Small intestine (tissue), 7 donors: ENCODE measurements around the gene PIK3R6. TPM values are rescaled to one million over a fixed set of nuclear protein-coding genes. Genes with fewer than 3 reads are reported as not detected.

Experiments
- DNase-seq, 2 donors: peaks; one replicate each; pipeline versions ENCODE4 v3.0.0 to v3.0.0-alpha.2; 2013
- FAIRE-seq: peaks from 2 replicates; lab custom pipeline; 2012; peaks lifted over from hg19 to GRCh38; lab: Jason Lieb, UNC
- H3K27ac ChIP-seq, 3 donors: one replicate each; pipeline ENCODE4 v1.5.1; 2013; ENCODE audit warnings: low read length in 2 of 3, mild to moderate bottlenecking in 2 of 3, control low read depth in 1 of 3, inconsistent platforms in 1 of 3, low read depth in 1 of 3, moderate library complexity in 1 of 3
- H3K27me3 ChIP-seq, 3 donors: one replicate each; pipeline ENCODE4 v1.6.1; 2013; ENCODE audit warnings: low read length in 3 of 3, inconsistent platforms in 1 of 3; ENCODE audit not compliant: control insufficient read depth in 3 of 3, insufficient read depth in 3 of 3
- H3K36me3 ChIP-seq, 3 donors: one replicate each; pipeline ENCODE4 v1.6.1; 2013; ENCODE audit warnings: low read length in 3 of 3, inconsistent platforms in 1 of 3, low read depth in 1 of 3, mild to moderate bottlenecking in 1 of 3, moderate library complexity in 1 of 3; ENCODE audit not compliant: control insufficient read depth in 3 of 3, insufficient read depth in 2 of 3
- H3K4me1 ChIP-seq, 3 donors: one replicate each; pipeline ENCODE4 v1.6.1; 2013; ENCODE audit warnings: low read length in 2 of 3, inconsistent platforms in 1 of 3, low read depth in 1 of 3, mild to moderate bottlenecking in 1 of 3, moderate library complexity in 1 of 3; ENCODE audit not compliant: control insufficient read depth in 3 of 3, insufficient read depth in 2 of 3
- H3K4me3 ChIP-seq, 3 donors: one replicate each; pipeline ENCODE4 v1.5.1; 2013; ENCODE audit warnings: low read length in 3 of 3, control low read depth in 1 of 3, inconsistent platforms in 1 of 3, low read depth in 1 of 3, mild to moderate bottlenecking in 1 of 3, moderate library complexity in 1 of 3
- H3K9me3 ChIP-seq, 2 donors: one replicate each; pipeline ENCODE4 v1.6.1; 2013; ENCODE audit warnings: low read depth in 1 of 2, low read length in 1 of 2; ENCODE audit not compliant: control insufficient read depth in 2 of 2, insufficient read depth in 1 of 2
- WGBS, 3 donors: extraction: QIAGEN DNeasy Blood & Tissue Kit; methylation state at CpG; one replicate each; pipeline ENCODE4 v1.1.7; 2013; 5-methylcytosine and 5-hydroxymethylcytosine counted together
- polyA plus RNA-seq, 4 donors: library from polyadenylated mRNA; stranded (reverse) in 3 of 4; unstranded in 1 of 4; fragments of 200-250 nt in 3 of 4; fragments of 120-200 nt in 1 of 4; gene quantifications; one replicate each; pipeline versions ENCODE4 v1.2.1 to v1.2.3, GENCODE V29; 2013
- donor health status: healthy with polysubstance abuse.
- donor health status: control.
- donor health status: control.
- donor health status: Bipolar disorder and iron deficiency.
- donor health status: healthy.

Gene PIK3R6
- polyA plus RNA-seq, 4 donors: 0.25 to 1.9 (median 0.54) TPM; not detected in 1

DNA sequence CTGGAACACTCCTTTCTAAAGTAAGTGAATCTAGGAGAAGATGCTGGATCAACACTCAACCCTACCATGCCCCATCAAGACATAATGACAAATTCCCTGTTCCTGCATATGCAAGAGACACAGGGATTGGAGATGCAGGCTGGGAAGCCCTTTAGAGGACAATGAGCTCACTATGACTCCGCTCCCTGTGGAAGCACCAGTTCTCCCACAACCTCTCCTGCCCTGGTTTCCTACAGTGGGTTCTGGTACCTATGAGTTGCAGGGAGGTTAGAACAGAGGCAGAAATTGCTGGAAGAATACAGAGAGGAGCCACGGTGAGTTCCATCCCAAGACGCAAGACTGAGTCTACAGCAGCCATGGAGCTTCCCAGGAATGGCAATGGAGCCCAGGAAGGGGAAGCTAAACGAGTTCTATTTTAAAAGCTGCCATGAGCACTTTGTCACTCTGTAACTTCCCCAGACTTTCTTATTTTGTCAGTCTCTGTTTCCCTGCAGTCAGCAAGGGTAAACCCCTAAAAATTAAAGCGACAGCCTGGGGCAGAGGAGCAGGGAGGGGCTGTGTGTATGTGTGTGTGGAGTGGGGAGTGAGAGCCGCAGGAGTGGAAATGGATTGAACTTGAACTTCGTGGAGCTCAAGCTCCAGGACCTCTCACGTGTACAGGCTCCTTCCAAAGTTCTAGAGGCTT is 42.3 kb upstream of the PIK3R6 start:
- 70 to 76% (median 75%) methylated on average over 8 of the region's 8 CpGs for WGBS, 3 donors
- Histone ChIP-seq H3K27me3 (peaks cover 0 to 3% (median 0%) of the 10 kb centered on the region in 3 donors), H3K4me1 (no peaks in the 10 kb centered on the region), H3K4me3 (no peak overlapping the region), H3K36me3 (no peaks in the 10 kb centered on the region), H3K9me3 (no peaks in the 10 kb centered on the region), H3K27ac (no peak overlapping the region)
- no peak for DNase-seq
- FAIRE-seq: no peak

- Histone ChIP-seq H3K27ac (no peak overlapping the region), H3K4me3 (no peak overlapping the region), H3K27me3 (peaks cover 0 to 3% (median 0%) of the 10 kb centered on the region in 3 donors), H3K9me3 (no peaks in the 10 kb centered on the region), H3K36me3 (no peaks in the 10 kb centered on the region), H3K4me1 (no peaks in the 10 kb centered on the region)
- DNase-seq: no peak
- 68 to 71% (median 70%) methylated on average over 7 of the region's 7 CpGs for WGBS, 3 donors
- no peak for FAIRE-seq
Observed at GRCh38 chr17:8905331-8905730, 37.9 kb upstream of the PIK3R6 start.

GRCh38 chr17:8904686-8905085 is 37.2 kb upstream of the PIK3R6 start:
- H3K36me3 ChIP-seq: no peaks in the 10 kb centered on the region
- H3K27ac ChIP-seq: no peak overlapping the region
- H3K4me3 ChIP-seq: no peak overlapping the region
- no peaks in the 10 kb centered on the region for H3K4me1 ChIP-seq
- H3K9me3 ChIP-seq: no peaks in the 10 kb centered on the region
- H3K27me3 ChIP-seq: peaks cover 0 to under 1% (median 0%) of the 10 kb centered on the region in 3 donors
- FAIRE-seq (no peak), DNase-seq (no peak)
- WGBS, 3 donors: 82 to 88% (median 88%) methylated on average over 5 of the region's 5 CpGs

GRCh38 chr17:8904201-8904600 is 36.7 kb upstream of the PIK3R6 start:
- Histone ChIP-seq H3K4me3 (no peak overlapping the region), H3K27ac (no peak overlapping the region), H3K9me3 (no peaks in the 10 kb centered on the region), H3K36me3 (no peaks in the 10 kb centered on the region), H3K27me3 (peaks cover 0 to under 1% (median 0%) of the 10 kb centered on the region in 3 donors), H3K4me1 (no peaks in the 10 kb centered on the region)
- DNase-seq (no peak), FAIRE-seq (no peak)
- WGBS, 3 donors: 38 to 68% (median 63%) methylated on average over 2 of the region's 2 CpGs

DNA sequence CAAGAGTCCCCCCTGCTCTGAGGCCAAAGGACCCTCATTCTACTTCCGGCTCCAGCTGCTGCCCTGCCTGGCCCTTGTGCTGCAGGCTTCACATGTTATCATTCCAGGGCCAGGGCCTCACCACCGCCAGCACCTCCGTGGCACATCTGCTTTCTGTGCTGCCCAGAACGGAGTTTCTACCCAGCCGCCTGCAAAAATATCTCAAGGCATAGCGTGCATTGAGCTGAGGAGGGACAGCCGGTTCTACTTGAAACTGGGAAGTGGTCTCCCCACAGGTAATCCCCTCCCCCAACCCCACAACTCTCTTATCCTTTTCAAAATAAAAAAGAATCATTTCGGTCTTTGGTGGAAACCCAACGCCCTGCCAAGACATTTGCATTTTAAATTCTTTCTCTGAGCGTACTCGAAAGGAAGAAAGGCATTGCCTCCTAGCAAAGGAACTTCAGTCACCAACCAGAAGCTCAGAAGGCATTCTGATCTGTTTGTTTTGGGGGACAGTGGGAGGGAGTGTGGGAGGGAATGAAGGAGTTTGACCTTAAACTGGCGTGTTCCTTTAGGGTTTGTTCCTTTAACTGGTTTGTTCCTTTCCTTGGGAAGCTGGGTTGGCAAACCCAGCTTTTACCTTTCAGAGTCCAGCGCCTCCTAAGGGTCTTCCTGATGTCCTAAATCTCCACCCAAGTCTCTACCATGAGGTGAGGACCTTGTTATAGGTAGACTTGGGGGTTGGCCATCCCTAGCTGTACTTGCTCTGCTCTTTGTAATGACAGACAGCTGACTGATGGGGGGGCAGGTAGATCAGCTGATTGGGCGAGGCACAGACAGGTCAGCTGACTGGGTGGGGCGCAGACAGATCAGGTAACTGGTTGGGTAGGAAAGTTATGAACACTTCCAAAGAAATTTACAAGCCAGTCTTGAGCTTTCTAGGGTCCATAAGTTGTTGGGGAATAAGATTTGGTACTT is 33.4 kb upstream of the PIK3R6 start:
- WGBS, 3 donors: 53 to 57% (median 55%) methylated on average over 15 of the region's 15 CpGs
- Histone ChIP-seq H3K4me3 (no peak overlapping the region), H3K4me1 (no peaks in the 10 kb centered on the region), H3K9me3 (no peaks in the 10 kb centered on the region), H3K36me3 (no peaks in the 10 kb centered on the region), H3K27ac (no peak overlapping the region), H3K27me3 (peaks cover 0 to 9% (median 0%) of the 10 kb centered on the region in 3 donors)
- DNase-seq (peak in 1 of 2 donors; percentile 31), FAIRE-seq (no peak)

GRCh38 chr17:8900207-8900606 is 32.7 kb upstream of the PIK3R6 start:
- Histone ChIP-seq H3K36me3 (no peaks in the 10 kb centered on the region), H3K9me3 (no peaks in the 10 kb centered on the region), H3K4me3 (no peak overlapping the region), H3K27me3 (peaks cover 0 to 10% (median 0%) of the 10 kb centered on the region in 3 donors), H3K4me1 (no peaks in the 10 kb centered on the region), H3K27ac (no peak overlapping the region)
- FAIRE-seq: no peak
- DNase-seq: no peak
- WGBS, 3 donors: 53 to 61% (median 60%) methylated on average over 6 of the region's 6 CpGs

DNA sequence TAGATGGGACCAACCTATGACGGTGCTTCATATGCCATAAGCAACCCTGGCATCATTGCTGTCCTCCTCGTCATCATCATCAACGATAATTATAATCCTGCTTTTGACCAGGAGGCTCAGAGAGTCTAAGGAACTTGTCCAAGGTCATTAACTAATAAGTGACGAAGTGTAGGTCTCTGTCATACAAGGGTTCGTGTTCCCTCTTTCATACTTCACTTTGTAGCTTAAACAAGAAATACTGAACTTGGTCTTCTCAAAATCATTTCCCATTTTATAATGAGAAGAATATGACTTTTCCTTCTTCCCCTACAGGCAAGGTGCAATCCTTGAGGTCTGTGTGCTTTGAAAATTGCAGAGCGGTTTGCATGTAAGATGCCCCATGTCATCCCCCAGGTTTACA is 31.2 kb upstream of the PIK3R6 start:
- FAIRE-seq (no peak), DNase-seq (no peak)
- H3K9me3 ChIP-seq: no peaks in the 10 kb centered on the region
- no peak overlapping the region for H3K4me3 ChIP-seq
- no peaks in the 10 kb centered on the region for H3K36me3 ChIP-seq
- 71 to 77% (median 74%) methylated on average over 6 of the region's 6 CpGs for WGBS, 3 donors
- H3K27me3 ChIP-seq: peaks cover 0 to 10% (median 0%) of the 10 kb centered on the region in 3 donors
- no peaks in the 10 kb centered on the region for H3K4me1 ChIP-seq
- H3K27ac ChIP-seq: no peak overlapping the region

DNA sequence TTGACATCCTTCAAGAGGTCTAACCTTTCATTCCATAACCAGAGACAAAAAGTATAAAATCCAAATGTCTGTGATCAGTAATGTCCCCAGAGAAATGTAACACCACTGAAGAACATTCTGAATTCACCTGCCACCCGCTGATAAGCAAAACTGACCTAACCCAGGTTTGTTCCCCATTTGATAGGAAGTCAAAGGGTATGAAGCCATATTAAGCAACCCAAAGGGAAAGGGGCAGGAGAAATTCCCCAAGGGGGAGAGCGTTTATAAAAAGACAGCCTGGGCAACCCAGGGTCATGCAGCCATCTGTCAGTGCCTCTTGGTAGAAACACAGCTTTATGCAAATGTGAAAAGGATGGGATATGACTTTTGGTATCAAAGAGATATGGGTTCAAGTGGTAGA is 30.7 kb upstream of the PIK3R6 start:
- H3K4me3 ChIP-seq: no peak overlapping the region
- H3K36me3 ChIP-seq: no peaks in the 10 kb centered on the region
- no peaks in the 10 kb centered on the region for H3K9me3 ChIP-seq
- no peaks in the 10 kb centered on the region for H3K4me1 ChIP-seq
- peaks cover 0 to 10% (median 0%) of the 10 kb centered on the region in 3 donors for H3K27me3 ChIP-seq
- no peak overlapping the region for H3K27ac ChIP-seq
- WGBS, 3 donors: 65 to 77% (median 76%) methylated on average over 2 of the region's 2 CpGs
- no peak for DNase-seq
- FAIRE-seq: no peak
